Measurements from ENCODE around the gene SH3PXD2B.

Gene SH3PXD2B

DNA sequence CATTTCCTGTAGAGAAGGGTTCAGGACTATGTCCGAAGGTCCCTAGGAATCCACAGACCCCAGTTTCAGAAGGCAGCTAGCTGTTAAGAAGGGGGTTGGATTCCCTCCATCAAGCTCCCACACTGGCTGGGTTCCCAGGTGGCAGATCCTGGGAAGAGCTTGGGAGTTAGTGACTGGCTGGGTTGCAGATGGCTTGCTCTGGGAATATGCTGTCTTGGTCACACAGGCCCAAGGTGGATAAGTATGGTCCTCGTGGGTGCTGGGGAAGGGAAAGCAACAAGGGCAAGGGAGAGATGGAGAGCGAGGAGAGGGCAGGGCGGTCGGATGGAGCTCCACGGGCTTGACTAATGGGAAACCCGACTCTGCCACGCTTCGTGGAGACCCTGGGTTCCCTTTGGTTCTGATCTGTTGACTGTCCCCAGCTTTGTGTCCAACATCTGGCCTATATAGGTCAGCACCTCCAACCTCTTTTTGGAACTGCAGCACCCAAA lies 17.4 kb downstream of the SH3PXD2B start:
- DNase-seq (ENCODE audit: low read depth in 2 of 2): no peak

DNA sequence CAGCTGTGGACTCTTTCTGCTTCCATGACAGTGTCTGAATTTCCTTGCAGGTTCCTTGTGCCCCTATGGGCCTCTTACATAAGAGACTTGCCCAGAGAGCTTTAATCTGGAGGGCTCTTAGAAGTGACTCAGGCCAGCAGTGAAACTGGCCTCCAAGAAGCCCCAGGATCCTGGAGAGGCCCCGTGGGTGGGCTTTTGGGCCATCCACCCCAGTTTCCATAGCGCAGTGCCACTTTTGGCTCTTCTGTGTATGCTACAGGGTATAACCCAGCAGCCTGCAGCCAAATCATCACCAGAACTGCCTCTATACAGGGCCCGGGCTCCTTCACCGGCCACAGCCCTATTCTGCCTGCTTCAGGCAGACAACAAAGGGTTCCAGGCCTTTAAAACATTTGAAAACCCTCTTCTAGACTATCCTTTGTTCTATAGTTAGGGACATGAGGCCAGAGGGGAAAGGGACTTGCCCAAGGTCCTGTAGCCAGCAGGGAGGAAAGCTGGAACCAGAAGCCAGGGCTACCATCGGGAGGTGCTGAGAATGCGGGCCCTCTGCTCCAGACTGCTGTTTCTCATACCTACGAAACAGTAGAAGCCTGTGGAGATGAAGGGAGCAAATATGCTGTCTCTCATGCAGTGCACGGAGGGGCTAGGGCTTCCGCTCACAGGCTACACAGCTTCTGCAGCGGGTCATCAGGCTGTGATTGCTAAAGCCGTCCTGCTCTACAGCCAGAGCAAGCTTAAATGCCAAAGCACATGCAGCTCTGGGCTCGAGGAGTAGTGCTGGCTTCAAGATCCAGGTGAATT lies 18.0 kb downstream of the SH3PXD2B start:
- DNase-seq (ENCODE audit: low read depth in 2 of 2): no peak

DNA sequence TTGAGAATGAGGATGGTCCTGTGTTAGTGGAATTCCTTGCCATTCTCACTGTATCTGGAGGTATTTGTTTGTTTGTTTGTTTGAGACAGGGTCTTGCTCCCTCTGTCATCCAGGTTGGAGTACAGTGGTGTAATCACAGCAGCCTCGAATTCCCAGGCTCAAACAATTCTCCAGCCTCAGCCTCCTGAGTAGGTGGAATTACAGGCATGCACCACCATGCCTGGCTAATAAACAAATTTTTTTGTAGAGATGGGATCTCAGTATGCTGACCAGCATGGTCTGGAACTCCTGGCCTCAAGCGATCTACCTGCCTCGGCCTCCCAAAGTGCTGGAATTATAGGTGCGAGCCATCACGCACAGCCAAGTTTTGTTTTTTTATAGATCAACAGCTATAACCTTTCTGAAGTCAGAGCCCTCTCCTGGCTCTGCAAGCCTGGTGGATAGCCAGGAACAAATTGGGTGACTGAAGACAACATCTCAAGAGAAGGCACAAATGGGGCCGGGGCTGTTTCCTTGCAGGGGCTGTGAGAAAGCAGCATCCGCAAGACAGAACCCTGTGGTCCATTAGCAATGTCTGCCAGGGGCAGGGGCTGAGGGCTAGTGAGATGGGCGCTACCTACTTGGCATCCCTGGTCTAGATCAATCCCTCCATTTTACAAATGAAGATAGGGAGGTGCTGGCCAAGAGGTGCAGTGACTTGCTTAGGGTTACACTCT lies 18.8 kb downstream of the SH3PXD2B start:
- no peak for DNase-seq (ENCODE audit: low read depth in 2 of 2)

GRCh38 chr5:172434251-172434650 lies 20.1 kb downstream of the SH3PXD2B start:
- no peak for DNase-seq (ENCODE audit: low read depth in 2 of 2)

DNA sequence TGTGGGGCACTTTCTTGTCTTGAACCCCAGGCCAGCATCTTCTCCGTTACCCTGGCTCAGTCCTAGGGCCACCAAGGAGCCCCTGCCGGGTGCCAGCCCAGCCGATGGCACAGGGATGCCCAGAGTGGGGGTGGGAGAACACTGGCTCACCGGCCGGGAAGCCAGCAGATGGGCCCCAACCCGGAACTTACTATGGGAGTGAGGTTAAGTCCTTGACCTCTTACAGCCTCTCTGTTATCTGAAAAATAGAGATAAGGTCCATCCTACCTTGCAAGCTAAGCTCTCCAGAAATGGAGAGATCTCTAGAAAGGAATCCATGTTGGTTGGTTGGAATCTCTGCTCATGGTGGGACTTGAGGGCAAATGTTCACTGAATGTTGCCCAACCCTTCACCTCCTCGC lies 20.8 kb downstream of the SH3PXD2B start:
- no peak for DNase-seq (ENCODE audit: low read depth in 2 of 2)

- DNase-seq (ENCODE audit: low read depth in 2 of 2): no peak
These were observed 21.3 kb downstream of the SH3PXD2B start for GRCh38 chr5:172433071-172433470.

DNA sequence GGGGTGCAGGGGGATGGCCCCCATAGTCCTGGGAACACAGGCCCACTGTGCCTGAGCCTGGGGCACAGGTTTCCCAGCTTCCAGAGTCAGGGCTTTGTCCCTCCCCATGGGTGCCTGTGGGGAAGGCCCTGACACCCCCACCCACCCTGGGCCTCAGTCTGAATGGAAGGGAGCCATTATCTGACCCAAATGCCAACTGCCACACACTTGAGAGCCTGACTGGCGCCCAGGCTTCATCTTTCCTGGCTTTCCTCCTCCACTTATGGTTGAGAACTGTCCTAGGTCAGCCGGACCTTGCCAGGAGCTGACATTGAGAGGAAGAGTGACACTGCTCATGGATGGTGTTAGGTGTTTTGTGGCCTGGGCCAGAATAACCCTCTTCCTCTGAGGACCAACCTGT lies 24.0 kb downstream of the SH3PXD2B start:
- DNase-seq (ENCODE audit: low read depth in 2 of 2): no peak

- DNase-seq (ENCODE audit: low read depth in 2 of 2): no peak
These were observed 25.0 kb downstream of the SH3PXD2B start for GRCh38 chr5:172429201-172429940.

DNA sequence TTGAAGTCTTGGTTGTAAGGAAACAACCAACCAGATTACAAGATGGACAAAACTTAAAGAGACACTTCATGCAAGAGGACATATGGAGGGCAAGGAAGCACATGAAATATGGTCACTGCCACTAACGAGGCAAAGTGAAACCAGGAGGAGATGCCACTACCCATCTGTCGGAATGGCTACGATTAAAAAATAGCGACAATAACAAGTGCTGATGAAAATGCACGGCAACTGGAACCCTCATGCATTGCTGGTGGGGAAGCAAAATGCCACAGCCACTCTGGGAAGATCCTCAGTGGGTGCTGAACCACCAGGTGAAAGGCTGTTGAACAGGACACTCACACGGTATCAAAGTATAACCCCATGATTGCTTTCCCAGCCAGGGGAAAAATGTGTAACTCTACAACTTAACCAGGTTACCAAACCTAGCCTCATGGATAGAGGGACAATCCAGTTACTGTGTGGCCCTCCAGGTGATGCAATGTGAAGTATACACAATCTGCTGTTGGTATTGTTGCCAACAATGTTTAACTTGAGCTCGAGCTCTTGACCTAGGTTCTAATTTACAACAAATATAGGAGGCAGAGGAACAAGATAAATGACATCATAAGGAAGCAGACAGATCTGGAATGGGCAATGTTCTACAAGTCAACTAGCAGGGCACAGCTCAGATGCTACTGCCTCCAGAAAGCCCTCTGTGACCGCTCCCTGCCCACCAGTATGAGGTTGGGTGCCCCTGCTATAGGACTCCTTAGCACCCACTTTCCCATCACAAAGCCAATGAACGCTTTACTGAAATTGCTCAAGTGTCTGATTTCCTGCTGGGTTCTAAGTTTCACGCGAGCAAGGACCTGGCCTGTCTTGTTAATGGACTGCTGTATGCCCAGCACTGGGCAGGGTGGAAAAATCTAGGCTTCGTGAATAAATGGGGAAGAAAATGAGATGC lies 25.8 kb downstream of the SH3PXD2B start:
- no peak for DNase-seq (ENCODE audit: low read depth in 2 of 2)

GRCh38 chr5:172427202-172427601 lies 27.1 kb downstream of the SH3PXD2B start:
- DNase-seq (ENCODE audit: low read depth in 2 of 2): no peak

DNA sequence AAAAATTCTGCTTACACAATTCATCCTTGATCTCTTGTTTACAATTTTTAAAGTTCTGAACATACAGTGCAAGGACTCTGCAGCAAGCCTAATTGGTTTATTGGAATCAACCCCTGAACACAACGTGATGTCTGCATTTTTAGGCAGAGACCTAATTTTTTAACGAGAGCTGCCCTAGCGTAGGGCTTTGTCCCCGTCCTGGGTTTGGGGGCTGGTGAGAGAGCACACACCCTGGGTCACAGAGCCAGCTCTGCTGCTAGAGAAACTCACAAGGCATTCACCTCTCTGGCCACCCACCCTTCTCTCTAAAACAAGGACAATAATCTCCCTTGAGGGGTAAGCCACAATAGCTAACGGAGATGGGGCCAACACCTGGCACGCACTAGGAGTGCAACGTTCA lies 28.2 kb downstream of the SH3PXD2B start:
- DNase-seq (ENCODE audit: low read depth in 2 of 2): no peak

DNA sequence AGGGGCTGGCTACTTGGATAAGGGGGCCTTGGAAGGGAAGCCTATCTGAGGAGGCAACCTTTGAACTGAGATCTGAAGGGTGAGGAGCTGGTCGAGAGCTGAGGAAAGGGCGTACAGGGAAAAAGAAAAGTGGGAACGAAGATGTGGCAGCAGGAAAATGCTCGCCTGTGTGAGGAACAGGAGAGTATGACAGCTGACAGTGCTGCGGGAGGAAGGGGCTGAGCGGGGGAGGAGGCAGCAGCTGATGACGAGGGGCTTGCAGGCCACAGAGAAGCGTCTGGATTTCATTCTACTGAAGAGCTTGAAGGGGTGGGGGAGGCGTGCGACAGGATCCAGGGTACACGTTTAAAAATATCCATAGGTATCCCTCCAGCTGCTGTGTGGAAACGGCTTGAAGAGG lies 28.9 kb downstream of the SH3PXD2B start:
- DNase-seq (ENCODE audit: low read depth in 2 of 2): no peak

- no peak for DNase-seq (ENCODE audit: low read depth in 2 of 2)
These were observed 29.5 kb downstream of the SH3PXD2B start for GRCh38 chr5:172424808-172425207.

DNA sequence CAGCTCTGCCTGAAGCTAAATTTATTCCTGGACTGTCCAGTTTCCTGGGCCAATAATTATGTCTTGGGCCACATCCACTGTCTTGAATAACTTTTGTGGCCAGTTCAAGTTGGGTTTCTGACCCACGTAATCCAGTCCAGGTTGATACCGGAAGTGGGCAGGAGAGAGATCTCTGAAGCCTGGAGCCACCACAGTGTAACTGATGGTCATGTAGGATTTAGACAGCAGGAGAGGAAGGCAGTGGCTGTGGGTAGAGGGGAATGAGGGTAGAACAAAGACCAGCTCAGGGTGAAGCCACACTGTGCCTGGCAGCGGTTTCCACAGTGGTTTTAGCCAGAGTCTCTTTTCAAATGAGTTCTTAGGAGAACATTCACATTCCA lies 30.2 kb downstream of the SH3PXD2B start:
- DNase-seq (ENCODE audit: low read depth in 2 of 2): no peak

DNA sequence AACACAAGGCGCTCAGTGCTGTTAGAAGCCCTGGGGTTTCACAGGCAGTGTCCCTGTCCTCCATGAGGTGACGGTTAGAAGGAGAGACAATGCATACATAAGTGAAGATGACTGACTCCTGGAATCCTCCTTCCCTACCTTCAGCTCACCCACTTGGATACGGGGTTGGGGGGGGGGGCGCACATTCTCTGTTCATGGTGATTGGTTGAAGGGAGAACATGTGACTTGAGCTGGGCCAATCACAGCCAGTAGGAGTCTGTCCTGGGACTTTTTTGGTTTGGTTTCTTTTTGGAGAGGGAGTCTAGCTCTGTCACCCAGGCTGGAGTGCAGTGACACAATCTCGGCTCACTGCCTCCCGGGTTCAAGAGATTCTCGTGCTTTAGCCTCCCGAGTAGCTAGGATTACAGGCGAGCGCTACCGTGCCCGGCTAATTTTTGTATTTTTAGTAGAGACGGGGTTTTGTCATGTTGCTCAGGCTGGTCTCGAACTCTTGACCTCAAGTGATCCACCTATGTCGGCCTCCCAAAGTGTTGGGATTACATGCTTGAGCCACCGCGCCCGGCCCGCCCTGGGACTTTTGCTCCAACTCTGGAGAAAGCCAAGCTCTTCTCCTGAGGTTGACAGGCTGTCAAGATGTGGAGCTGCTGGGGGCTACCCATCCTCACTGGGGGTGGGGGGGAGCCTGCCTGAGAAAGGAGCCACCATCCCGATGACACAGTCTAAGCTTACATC lies 30.8 kb downstream of the SH3PXD2B start:
- DNase-seq (ENCODE audit: low read depth in 2 of 2): no peak

- DNase-seq (ENCODE audit: low read depth in 2 of 2): no peak
These were observed 32.1 kb downstream of the SH3PXD2B start for GRCh38 chr5:172422255-172422654.

DNA sequence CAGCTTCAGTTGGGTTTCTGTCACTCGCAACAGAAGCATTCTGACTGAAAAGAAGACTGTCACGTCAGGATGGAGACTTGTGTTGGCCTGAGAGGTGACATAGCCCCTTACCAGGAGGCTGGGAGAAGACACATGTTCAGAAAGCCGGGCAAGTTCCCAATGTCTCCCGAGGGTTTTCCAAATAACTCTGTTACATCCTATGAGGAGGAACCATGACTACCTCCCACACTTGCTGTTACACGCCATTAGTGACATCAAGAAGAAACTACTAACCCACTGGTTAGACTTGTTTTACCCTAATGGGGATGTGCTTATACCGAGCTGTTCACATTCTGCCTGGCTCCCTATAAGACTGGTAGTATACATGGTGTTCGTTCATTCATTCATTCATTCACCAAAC lies 33.3 kb downstream of the SH3PXD2B start:
- DNase-seq (ENCODE audit: low read depth in 2 of 2): no peak

DNA sequence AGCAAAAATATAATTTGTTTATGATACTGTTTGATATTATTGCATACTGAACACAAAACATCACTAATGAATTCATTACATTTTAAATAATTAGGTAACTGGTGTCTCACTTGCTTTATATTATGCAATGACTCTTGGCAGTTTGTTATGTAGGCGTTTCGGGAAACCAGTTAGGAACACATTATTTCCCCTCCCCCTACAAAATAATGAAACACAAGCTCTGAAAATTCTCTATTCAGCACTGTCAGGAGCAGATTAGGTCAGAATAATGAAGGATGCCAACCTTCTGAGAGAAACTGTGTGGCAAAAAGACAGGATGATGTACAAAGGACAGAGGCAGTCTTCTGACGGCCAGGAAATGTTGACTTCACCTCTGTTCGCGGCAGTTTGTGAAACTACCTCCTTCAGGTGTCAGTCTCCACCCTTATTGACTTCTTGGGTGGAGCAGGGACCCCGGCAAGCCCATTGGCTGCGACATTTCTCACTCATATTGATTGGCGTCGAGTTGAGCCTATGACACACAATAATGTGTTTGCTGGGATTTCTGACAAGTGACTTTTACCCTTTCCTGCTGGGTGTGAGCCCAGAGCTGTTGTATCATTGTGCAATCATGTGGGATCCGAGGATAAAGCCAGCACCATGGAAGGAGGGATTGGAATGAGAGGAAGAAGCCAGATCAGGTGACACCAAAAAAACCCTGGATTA lies 33.9 kb downstream of the SH3PXD2B start:
- DNase-seq (ENCODE audit: low read depth in 2 of 2): no peak

GRCh38 chr5:172418862-172419814 lies 35.2 kb downstream of the SH3PXD2B start:
- DNase-seq (ENCODE audit: low read depth in 2 of 2): no peak

Data from activated CD8-positive, alpha-beta memory T cell treated with anti-CD3 and anti-CD28 coated beads for 4 hours (primary cell).